Stimulated activated CD8-positive, alpha-beta memory T cell treated with anti-CD3 and anti-CD28 coated beads, Interleukin-7, amount 100 ng/mL, for 4 hours (primary cell): ENCODE results near the gene FAM219A.
"Not testable (repeated sequence)": the region's sequence is repeated elsewhere in the genome, so short reads cannot be mapped to it uniquely, and the experiment has no call there.

Source experiments
- DNase-seq, 2 donors: peaks; one replicate each; pipeline ENCODE4 v3.0.0-alpha.2; 2020; ENCODE audit warnings: low read depth in 2 of 2

Gene FAM219A

GRCh38 chr9:34443976-34444375 is 14.4 kb downstream of the FAM219A start:
- no peak for DNase-seq

GRCh38 chr9:34443533-34443932 is 14.8 kb downstream of the FAM219A start:
- DNase-seq = no peak

- no peak for DNase-seq
Observed at GRCh38 chr9:34442770-34443169, 15.6 kb downstream of the FAM219A start.

GRCh38 chr9:34440017-34440416 is 18.4 kb downstream of the FAM219A start:
- no peak for DNase-seq

- not testable (repeated sequence) for DNase-seq
Observed at GRCh38 chr9:34438465-34438864, 19.9 kb downstream of the FAM219A start.

GRCh38 chr9:34437926-34438307 is 20.5 kb downstream of the FAM219A start:
- not testable (repeated sequence) for DNase-seq

- DNase-seq = peak; percentile 30 to 60
Observed at GRCh38 chr9:34437006-34437925, 21.1 kb downstream of the FAM219A start.

GRCh38 chr9:34431667-34432066 is 26.7 kb downstream of the FAM219A start:
- DNase-seq = no peak

GRCh38 chr9:34430843-34431437 is 27.4 kb downstream of the FAM219A start:
- DNase-seq = no peak

- DNase-seq = no peak
Observed at GRCh38 chr9:34428325-34428958, 29.9 kb downstream of the FAM219A start.

- no peak for DNase-seq
Observed at GRCh38 chr9:34426347-34427074, 31.9 kb downstream of the FAM219A start.

- no peak for DNase-seq
Observed at GRCh38 chr9:34419716-34420504, 38.5 kb downstream of the FAM219A start.

GRCh38 chr9:34417734-34418133 is 40.6 kb downstream of the FAM219A start:
- DNase-seq = no peak

- no peak for DNase-seq
Observed at GRCh38 chr9:34413231-34413852, 45.0 kb downstream of the FAM219A start.

GRCh38 chr9:34412336-34412735 is 46.0 kb downstream of the FAM219A start:
- no peak for DNase-seq

- DNase-seq = no peak
Observed at GRCh38 chr9:34409154-34409553, 49.2 kb downstream of the FAM219A start.

- no peak for DNase-seq
Observed at GRCh38 chr9:34408173-34408572, 50.2 kb downstream of the FAM219A start.

- DNase-seq = no peak
Observed at GRCh38 chr9:34406219-34406618, 52.2 kb downstream of the FAM219A start.

- DNase-seq = no peak
Observed at GRCh38 chr9:34405719-34406118, 52.7 kb downstream of the FAM219A start.

- DNase-seq = peak; percentile 13 to 20
Observed at GRCh38 chr9:34403554-34404380, 54.6 kb downstream of the FAM219A start.
